IMR-90 (cell line): ENCODE results near the gene CCDC148. TPM values are rescaled to one million over a fixed set of nuclear protein-coding genes. Genes with fewer than 3 reads are reported as not detected.

Experiments used
- ATAC-seq: fragments of 200-7000 bp; cut with Tn5 transposase; 2 replicates; pipeline ENCODE4 v1.9.1; 2020; ENCODE audit warnings: low read depth, mild to moderate bottlenecking, moderate library complexity
- BruUV-seq: library from RNA; stranded (reverse); fragments of 400-500 nt; replicated peaks from 2 replicates; lab custom pipeline; 2021; lab: Mats Ljungman, UMichigan
- CTCF ChIA-PET: fragments of 300-600 bp; formaldehyde crosslinking; extraction: SDS; loops from one replicate; lab custom pipeline; 2021; ENCODE audit warnings: antibody characterized with exemption; lab: Yijun Ruan, JAX
- POLR2A ChIA-PET: fragments of 300-600 bp; sonication (Branson Sonifier 250); formaldehyde crosslinking; loops from one replicate; lab custom pipeline; 2022; ENCODE audit warnings: antibody characterized with exemption; ENCODE audit not compliant: unreplicated experiment; lab: Charles Lee
- DNase-seq: peaks from one replicate; pipeline ENCODE4 v3.0.0; 2013
- H2AFZ ChIP-seq: replicated peaks from 2 replicates; pipeline ENCODE3; 2013; ENCODE audit warnings: low read length, mild to moderate bottlenecking; ENCODE audit not compliant: poor library complexity
- H2AK5ac ChIP-seq: 2 replicates; pipeline ENCODE4 v1.6.1; 2013; ENCODE audit warnings: low read depth, low read length, inconsistent platforms
- H2AK9ac ChIP-seq: replicated peaks from 2 replicates; pipeline ENCODE3; 2013; ENCODE audit warnings: mild to moderate bottlenecking, low read depth, low read length, moderate library complexity; ENCODE audit not compliant: poor library complexity
- H2BK120ac ChIP-seq: 2 replicates; pipeline ENCODE4 v1.6.1; 2013; ENCODE audit warnings: low read depth, low read length, inconsistent platforms
- H2BK15ac ChIP-seq: 3 replicates; pipeline ENCODE4 v1.6.1; 2013; ENCODE audit warnings: low read depth, low read length, inconsistent platforms
- H2BK20ac ChIP-seq: 2 replicates; pipeline ENCODE4 v1.6.1; 2013; ENCODE audit warnings: low read depth, mild to moderate bottlenecking, inconsistent platforms, low read length, moderate library complexity
- H2BK5ac ChIP-seq: 2 replicates; pipeline ENCODE4 v1.6.1; 2013; ENCODE audit warnings: mild to moderate bottlenecking, low read depth, low read length, inconsistent platforms; ENCODE audit not compliant: poor library complexity, severe bottlenecking
- H3K14ac ChIP-seq: replicated peaks from 2 replicates; pipeline ENCODE4 v1.6.1; 2013; ENCODE audit warnings: low read depth, low read length, inconsistent platforms
- H3K18ac ChIP-seq: 2 replicates; pipeline ENCODE4 v1.6.1; 2013; ENCODE audit warnings: low read depth, low read length, control low read depth
- H3K23ac ChIP-seq: 2 replicates; pipeline ENCODE4 v1.6.1; 2013; ENCODE audit warnings: low read depth, low read length, inconsistent platforms
- H3K27ac ChIP-seq: 2 replicates; pipeline ENCODE4 v1.5.1; 2013; ENCODE audit warnings: mild to moderate bottlenecking, control low read depth, low read length; ENCODE audit not compliant: insufficient read depth
- H3K27me3 ChIP-seq: 2 replicates; pipeline ENCODE4 v1.6.1; 2013; ENCODE audit warnings: low read length; ENCODE audit not compliant: control insufficient read depth, insufficient read depth
- H3K36me3 ChIP-seq: 2 replicates; pipeline ENCODE4 v1.6.1; 2013; ENCODE audit warnings: low read length, mixed read lengths; ENCODE audit not compliant: control insufficient read depth, insufficient read depth
- H3K4ac ChIP-seq: 2 replicates; pipeline ENCODE4 v1.6.1; 2013; ENCODE audit warnings: low read depth, low read length, inconsistent platforms
- H3K4me1 ChIP-seq: 2 replicates; pipeline ENCODE4 v1.6.1; 2013; ENCODE audit warnings: low read length, mixed read lengths; ENCODE audit not compliant: control insufficient read depth, insufficient read depth
- H3K4me2 ChIP-seq: 2 replicates; pipeline ENCODE4 v1.6.1; 2013; ENCODE audit warnings: low read depth, mild to moderate bottlenecking, control low read depth, low read length, moderate library complexity
- H3K4me3 ChIP-seq: 2 replicates; pipeline ENCODE4 v1.5.1; 2013; ENCODE audit warnings: low read depth, mild to moderate bottlenecking, control low read depth, low read length, moderate library complexity; ENCODE audit not compliant: insufficient read depth
- H3K56ac ChIP-seq: 2 replicates; pipeline ENCODE4 v1.6.1; 2013; ENCODE audit warnings: low read length, inconsistent platforms; ENCODE audit not compliant: insufficient read depth; ENCODE audit errors: extremely low read depth
- H3K79me1 ChIP-seq, 2 experiments: 2 replicates each; pipeline ENCODE4 v1.6.1; 2013; ENCODE audit warnings: low read length in 2 of 2, inconsistent platforms in 1 of 2, low read depth in 1 of 2
- H3K9ac ChIP-seq: 2 replicates; pipeline ENCODE4 v1.6.1; 2013; ENCODE audit warnings: low read depth, low read length, control low read depth
- H3K9me1 ChIP-seq: 2 replicates; pipeline ENCODE4 v1.6.1; 2013; ENCODE audit warnings: low read length, inconsistent platforms; ENCODE audit not compliant: insufficient read depth
- H3K9me3 ChIP-seq: 2 replicates; pipeline ENCODE4 v1.6.1; 2013; ENCODE audit warnings: low read length; ENCODE audit not compliant: control insufficient read depth, insufficient read depth
- H4K20me1 ChIP-seq: 2 replicates; pipeline ENCODE4 v1.6.1; 2013; ENCODE audit warnings: low read length, inconsistent platforms; ENCODE audit not compliant: insufficient read depth
- H4K5ac ChIP-seq: 2 replicates; pipeline ENCODE4 v1.6.1; 2013; ENCODE audit warnings: mild to moderate bottlenecking, low read depth, low read length, control low read depth
- H4K8ac ChIP-seq, 2 experiments: 2 replicates each; pipeline ENCODE4 v1.6.1; 2013; ENCODE audit warnings: low read depth in 2 of 2, low read length in 2 of 2, control low read depth in 1 of 2, inconsistent platforms in 1 of 2
- H4K91ac ChIP-seq: 2 replicates; pipeline ENCODE4 v1.6.1; 2013; ENCODE audit warnings: low read depth, low read length, inconsistent platforms; ENCODE audit not compliant: insufficient read depth
- BHLHE40 ChIP-seq: fragments of 150-350 bp; IDR thresholded peaks from 2 replicates; pipeline ENCODE4 v1.6.1; 2016; ENCODE audit warnings: mild to moderate bottlenecking, low read depth, low read length
- CEBPB ChIP-seq: IDR thresholded peaks from 2 replicates; pipeline ENCODE4 v1.6.1; 2012; ENCODE audit warnings: low read depth, low read length, improper control_type of control experiment
- CHD1 ChIP-seq: IDR thresholded peaks from 2 replicates; pipeline ENCODE4 v1.6.1; 2012; ENCODE audit warnings: low read depth, low read length, improper control_type of control experiment
- FOS ChIP-seq: fragments of 150-350 bp; IDR thresholded peaks from 2 replicates; pipeline ENCODE4 v1.6.1; 2016; ENCODE audit warnings: low read depth, low read length
- MAFK ChIP-seq: IDR thresholded peaks from 2 replicates; pipeline ENCODE4 v1.6.1; 2012; ENCODE audit warnings: low read depth, low read length, improper control_type of control experiment
- MAZ ChIP-seq: IDR thresholded peaks from 2 replicates; pipeline ENCODE4 v1.6.1; 2012; ENCODE audit warnings: low read depth, mild to moderate bottlenecking, low read length, improper control_type of control experiment, moderate library complexity, borderline replicate concordance
- MXI1 ChIP-seq: IDR thresholded peaks from 2 replicates; pipeline ENCODE4 v1.6.1; 2012; ENCODE audit warnings: low read depth, mild to moderate bottlenecking, low read length, moderate library complexity, borderline replicate concordance
- NFE2L2 ChIP-seq: fragments of 150-350 bp; IDR thresholded peaks from 2 replicates; pipeline ENCODE4 v1.6.1; 2016; ENCODE audit warnings: low read depth, mild to moderate bottlenecking, low read length
- POLR2A ChIP-seq: IDR thresholded peaks from 2 replicates; pipeline ENCODE4 v1.6.1; 2012; ENCODE audit warnings: mild to moderate bottlenecking, low read depth, low read length
- RAD21 ChIP-seq: IDR thresholded peaks from 2 replicates; pipeline ENCODE4 v1.6.1; 2012; ENCODE audit warnings: low read length, improper control_type of control experiment
- RCOR1 ChIP-seq: IDR thresholded peaks from 2 replicates; pipeline ENCODE4 v1.6.1; 2012; ENCODE audit warnings: mild to moderate bottlenecking, low read length, improper control_type of control experiment; ENCODE audit not compliant: insufficient replicate concordance
- RFX5 ChIP-seq: IDR thresholded peaks from 2 replicates; pipeline ENCODE4 v1.8.0; 2012; ENCODE audit warnings: low read depth, mild to moderate bottlenecking, low read length, moderate library complexity
- SMC3 ChIP-seq: fragments of 150-350 bp; IDR thresholded peaks from 2 replicates; pipeline ENCODE4 v1.6.1; 2016; ENCODE audit warnings: low read depth, mild to moderate bottlenecking, antibody characterized with exemption, low read length, moderate library complexity
- USF2 ChIP-seq: fragments of 150-350 bp; IDR thresholded peaks from 2 replicates; pipeline ENCODE4 v1.6.1; 2017; ENCODE audit warnings: mild to moderate bottlenecking, antibody characterized with exemption, low read length, low read depth
- WGBS, 2 experiments: methylation state at CpG; one replicate each; pipeline versions ENCODE4 v1.1.5 to v1.1.7; 2013; ENCODE audit warnings: missing lambda C conversion rate in 2 of 2; ENCODE audit not compliant: insufficient read length in 1 of 2; ENCODE audit errors: extremely low coverage in 2 of 2; 5-methylcytosine and 5-hydroxymethylcytosine counted together
- dilution Hi-C: fragments of 300-500 bp; cut with HindIII; formaldehyde crosslinking; loops from one replicate; pipeline ENCODE4 v1.14.3; 2018; ENCODE audit warnings: low sequenced_read_pairs; ENCODE audit not compliant: unreplicated experiment
- in situ Hi-C: fragments of 300-500 bp; cut with MboI; formaldehyde crosslinking; loops from 3 replicates; pipeline ENCODE4 v1.14.3; 2019; ENCODE audit warnings: low sequenced_read_pairs, inconsistent platforms, mixed read lengths
- intact Hi-C: fragments of 100-400 bp; cut with micrococcal nuclease; formaldehyde crosslinking; loops from 2 replicates; pipeline ENCODE4 v1.10.0; 2022
- polyA plus RNA-seq, 3 experiments: library from polyadenylated mRNA; depleted of rRNA; stranded (reverse); fragments of >200 nt; gene quantifications; 2 replicates each; pipeline ENCODE4 v1.2.3, GENCODE V29; 2012; ENCODE audit warnings: low replicate concordance in 1 of 3
- total RNA-seq: library from RNA; depleted of rRNA; stranded (reverse); fragments of >200 nt; gene quantifications from 2 replicates; pipeline ENCODE4 v1.2.3, GENCODE V29; 2012
- TF ChIP-seq, protein P1 (sequence below): conservative IDR thresholded peaks from 2 replicates; pipeline ENCODE4 v1.5.1; 2012; ENCODE audit warnings: mild to moderate bottlenecking, low read depth, low read length, improper control_type of control experiment
- TF ChIP-seq, protein P2 (sequence below): fragments of 150-350 bp; IDR thresholded peaks from 2 replicates; pipeline ENCODE4 v1.6.1; 2016; ENCODE audit warnings: low read depth, mild to moderate bottlenecking, low read length, moderate library complexity, borderline replicate concordance

Gene CCDC148
- total and polyA plus RNA-seq, 2 of the 4 experiments (the other 2 are of a cell fraction) = 0.18 to 0.31 TPM

DNA sequence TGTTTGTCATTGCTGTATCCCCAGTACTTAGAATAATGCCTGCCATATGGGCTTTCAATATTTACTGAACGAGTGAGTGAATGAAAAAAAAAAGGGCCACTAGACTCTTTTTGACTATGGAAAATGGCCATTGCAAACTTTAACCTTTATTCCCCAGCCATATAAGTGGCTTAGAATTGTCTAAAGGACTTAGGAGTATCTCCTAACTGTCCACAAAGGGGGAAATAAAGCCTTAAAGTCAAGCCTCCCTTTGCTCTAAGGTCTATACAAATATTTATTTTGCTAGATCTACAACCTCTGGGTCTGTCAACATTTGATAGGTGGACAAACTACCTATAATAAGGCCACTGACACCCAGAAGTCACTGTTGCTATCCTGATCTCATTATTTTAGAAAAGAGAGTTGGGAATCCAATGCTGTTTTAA lies 329.2 kb downstream of the CCDC148 start:
- Histone ChIP-seq H3K9me3 (no peaks in the 10 kb centered on the region), H3K4ac (no peak overlapping the region), H3K56ac (no peak overlapping the region), H3K4me2 (no peak overlapping the region), H3K4me1 (no peaks in the 10 kb centered on the region), H4K8ac (no peak overlapping the region), H2BK15ac (no peak overlapping the region), H2BK120ac (no peak overlapping the region), H3K14ac (no peak overlapping the region), H2AK9ac (no peak overlapping the region), H3K9me1 (no peaks in the 10 kb centered on the region), H4K20me1 (no peaks in the 10 kb centered on the region), H3K18ac (no peak overlapping the region), H2BK5ac (no peak overlapping the region), H2AFZ (no peak overlapping the region), H2AK5ac (no peak overlapping the region), H3K27ac (no peak overlapping the region), H4K91ac (no peak overlapping the region), H3K23ac (no peak overlapping the region), H3K4me3 (no peak overlapping the region), H3K9ac (no peak overlapping the region), H3K36me3 (no peaks in the 10 kb centered on the region), H3K79me1 (no peaks in the 10 kb centered on the region), H3K27me3 (peaks cover 4% of the 10 kb centered on the region; the same call in 1 of the 2 replicates), H4K5ac (no peak overlapping the region), H2BK20ac (no peak overlapping the region)
- ATAC-seq (no peak), DNase-seq (no peak)
- ChIA-PET POLR2A (no interaction called here), CTCF (no interaction called here)
- dilution Hi-C loops (no loop called here), intact Hi-C loops (no loop called here), in situ Hi-C loops (no loop called here)
- BruUV-seq = no TSS peak
- no CpG with 5 or more reads among the region's 1 CpG for WGBS, 2 experiments
- no peak for TF ChIP-seq MAZ
- TF ChIP-seq RFX5 = no peak
- no peak for TF ChIP-seq BHLHE40
- no peak for TF ChIP-seq CEBPB
- no peak for TF ChIP-seq MXI1
- TF ChIP-seq, protein P1, sequence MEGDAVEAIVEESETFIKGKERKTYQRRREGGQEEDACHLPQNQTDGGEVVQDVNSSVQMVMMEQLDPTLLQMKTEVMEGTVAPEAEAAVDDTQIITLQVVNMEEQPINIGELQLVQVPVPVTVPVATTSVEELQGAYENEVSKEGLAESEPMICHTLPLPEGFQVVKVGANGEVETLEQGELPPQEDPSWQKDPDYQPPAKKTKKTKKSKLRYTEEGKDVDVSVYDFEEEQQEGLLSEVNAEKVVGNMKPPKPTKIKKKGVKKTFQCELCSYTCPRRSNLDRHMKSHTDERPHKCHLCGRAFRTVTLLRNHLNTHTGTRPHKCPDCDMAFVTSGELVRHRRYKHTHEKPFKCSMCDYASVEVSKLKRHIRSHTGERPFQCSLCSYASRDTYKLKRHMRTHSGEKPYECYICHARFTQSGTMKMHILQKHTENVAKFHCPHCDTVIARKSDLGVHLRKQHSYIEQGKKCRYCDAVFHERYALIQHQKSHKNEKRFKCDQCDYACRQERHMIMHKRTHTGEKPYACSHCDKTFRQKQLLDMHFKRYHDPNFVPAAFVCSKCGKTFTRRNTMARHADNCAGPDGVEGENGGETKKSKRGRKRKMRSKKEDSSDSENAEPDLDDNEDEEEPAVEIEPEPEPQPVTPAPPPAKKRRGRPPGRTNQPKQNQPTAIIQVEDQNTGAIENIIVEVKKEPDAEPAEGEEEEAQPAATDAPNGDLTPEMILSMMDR = no peak
- TF ChIP-seq, protein P2, sequence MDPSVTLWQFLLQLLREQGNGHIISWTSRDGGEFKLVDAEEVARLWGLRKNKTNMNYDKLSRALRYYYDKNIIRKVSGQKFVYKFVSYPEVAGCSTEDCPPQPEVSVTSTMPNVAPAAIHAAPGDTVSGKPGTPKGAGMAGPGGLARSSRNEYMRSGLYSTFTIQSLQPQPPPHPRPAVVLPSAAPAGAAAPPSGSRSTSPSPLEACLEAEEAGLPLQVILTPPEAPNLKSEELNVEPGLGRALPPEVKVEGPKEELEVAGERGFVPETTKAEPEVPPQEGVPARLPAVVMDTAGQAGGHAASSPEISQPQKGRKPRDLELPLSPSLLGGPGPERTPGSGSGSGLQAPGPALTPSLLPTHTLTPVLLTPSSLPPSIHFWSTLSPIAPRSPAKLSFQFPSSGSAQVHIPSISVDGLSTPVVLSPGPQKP = no peak
- no peak for TF ChIP-seq FOS
- TF ChIP-seq RCOR1 = no peak
- TF ChIP-seq RAD21 = no peak
- TF ChIP-seq SMC3 = no peak
- no peak for TF ChIP-seq CHD1
- TF ChIP-seq USF2 = no peak
- no peak for TF ChIP-seq NFE2L2
- no peak for TF ChIP-seq POLR2A
- no peak for TF ChIP-seq MAFK
